HEK293 (cell line): ENCODE measurements around the gene PARD3.
A peak's percentile ranks its signal among the peaks of the same experiment; 100 is the strongest.

Source experiments
- CTCF ChIA-PET: fragments of 350-600 bp; formaldehyde crosslinking; extraction: SDS; loops from one replicate; lab custom pipeline; 2021; ENCODE audit warnings: antibody characterized with exemption; lab: Yijun Ruan, JAX
- POLR2A ChIA-PET: fragments of 300-600 bp; formaldehyde crosslinking; extraction: SDS; loops from one replicate; lab custom pipeline; 2020; ENCODE audit warnings: antibody characterized with exemption, inconsistent platforms; lab: Yijun Ruan, JAX
- H3K27ac ChIP-seq: fragments of 200-500 bp; sonication (Bioruptor generic); 2 replicates; pipeline ENCODE4 v1.5.1; 2014; ENCODE audit warnings: low read depth, low read length, control low read depth, inconsistent platforms; ENCODE audit errors: extremely low read depth
- H3K36me3 ChIP-seq, 2 experiments: fragments of 200-500 bp in 1 of 2; sonication (Bioruptor generic) in 1 of 2; 1 replicate in 1 of 2; 2 replicates in 1 of 2; pipeline ENCODE4 v1.5.1; 2014 to 2017; ENCODE audit warnings: inconsistent platforms in 2 of 2, low read length in 2 of 2; ENCODE audit not compliant: control insufficient read depth in 2 of 2, insufficient read depth in 1 of 2
- H3K4me1 ChIP-seq: fragments of 200-500 bp; sonication (Bioruptor generic); 2 replicates; pipeline ENCODE4 v1.5.1; 2014; ENCODE audit warnings: mild to moderate bottlenecking, low read length, inconsistent platforms; ENCODE audit not compliant: control insufficient read depth, insufficient read depth
- H3K4me3 ChIP-seq: 2 replicates; pipeline ENCODE4 v1.5.1; 2011; ENCODE audit warnings: low read depth, mild to moderate bottlenecking, control low read depth, low read length, moderate library complexity
- H3K9me3 ChIP-seq: fragments of 200-500 bp; sonication (Bioruptor generic); 2 replicates; pipeline ENCODE4 v1.5.1; 2014; ENCODE audit warnings: low read depth, low read length, inconsistent platforms; ENCODE audit not compliant: control insufficient read depth, insufficient read depth
- KLF1 ChIP-seq: fragments of 450-650 bp; formaldehyde crosslinking; IDR thresholded peaks from 2 replicates; pipeline ENCODE4 v1.5.1; 2016; ENCODE audit warnings: missing biosample characterization, missing genetic modification characterization
- SCRT1 ChIP-seq: fragments of 450-650 bp; formaldehyde crosslinking; IDR thresholded peaks from 2 replicates; pipeline ENCODE4 v1.5.1; 2016; ENCODE audit warnings: missing biosample characterization, missing genetic modification characterization, borderline replicate concordance
- WT1 ChIP-seq: fragments of 450-650 bp; formaldehyde crosslinking; IDR thresholded peaks from 2 replicates; pipeline ENCODE4 v1.5.1; 2016; ENCODE audit warnings: missing biosample characterization, missing genetic modification characterization
- YY1 ChIP-seq: fragments of 450-650 bp; formaldehyde crosslinking; IDR thresholded peaks from 2 replicates; pipeline ENCODE4 v1.5.1; 2018; ENCODE audit warnings: missing biosample characterization, missing genetic modification characterization
- ZFHX2 ChIP-seq: fragments of 450-650 bp; formaldehyde crosslinking; conservative IDR thresholded peaks from 2 replicates; pipeline ENCODE4 v1.5.1; 2016; ENCODE audit warnings: missing biosample characterization, missing genetic modification characterization
- ZIC2 ChIP-seq: fragments of 450-650 bp; formaldehyde crosslinking; IDR thresholded peaks from 2 replicates; pipeline ENCODE4 v1.5.1; 2016; ENCODE audit warnings: missing biosample characterization, missing genetic modification characterization
- ZNF133 ChIP-seq: fragments of 450-650 bp; formaldehyde crosslinking; IDR thresholded peaks from 2 replicates; pipeline ENCODE4 v1.5.1; 2016; ENCODE audit warnings: missing biosample characterization, missing genetic modification characterization
- ZNF211 ChIP-seq: fragments of 450-650 bp; formaldehyde crosslinking; IDR thresholded peaks from 2 replicates; pipeline ENCODE4 v1.5.1; 2016; ENCODE audit warnings: low read depth, missing biosample characterization, missing genetic modification characterization
- ZNF26 ChIP-seq: fragments of 450-650 bp; formaldehyde crosslinking; IDR thresholded peaks from 2 replicates; pipeline ENCODE4 v1.5.1; 2016; ENCODE audit warnings: missing biosample characterization, missing genetic modification characterization
- ZNF394 ChIP-seq: fragments of 450-650 bp; formaldehyde crosslinking; IDR thresholded peaks from 2 replicates; pipeline ENCODE4 v1.5.1; 2016; ENCODE audit warnings: missing biosample characterization, missing genetic modification characterization, mild to moderate bottlenecking, moderate library complexity, borderline replicate concordance
- ZNF426 ChIP-seq: fragments of 450-650 bp; formaldehyde crosslinking; IDR thresholded peaks from 2 replicates; pipeline ENCODE4 v1.5.1; 2017; ENCODE audit warnings: missing biosample characterization, missing genetic modification characterization, mild to moderate bottlenecking, inconsistent platforms, moderate library complexity
- ZNF449 ChIP-seq: fragments of 450-650 bp; formaldehyde crosslinking; IDR thresholded peaks from 2 replicates; pipeline ENCODE4 v1.5.1; 2017; ENCODE audit warnings: missing biosample characterization, mild to moderate bottlenecking, missing genetic modification characterization, moderate library complexity
- ZNF473 ChIP-seq: fragments of 450-650 bp; formaldehyde crosslinking; IDR thresholded peaks from 2 replicates; pipeline ENCODE4 v1.5.1; 2017; ENCODE audit warnings: missing biosample characterization, missing genetic modification characterization
- ZNF560 ChIP-seq: fragments of 450-650 bp; formaldehyde crosslinking; IDR thresholded peaks from 2 replicates; pipeline ENCODE4 v1.5.1; 2017; ENCODE audit warnings: missing biosample characterization, missing genetic modification characterization, borderline replicate concordance
- ZNF561 ChIP-seq: fragments of 450-650 bp; IDR thresholded peaks from 2 replicates; pipeline ENCODE4 v1.5.1; 2018; ENCODE audit warnings: missing biosample characterization, missing genetic modification characterization, borderline replicate concordance
- ZNF580 ChIP-seq: fragments of 450-650 bp; formaldehyde crosslinking; IDR thresholded peaks from 2 replicates; pipeline ENCODE4 v1.5.1; 2016; ENCODE audit warnings: missing biosample characterization, missing genetic modification characterization
- ZNF624 ChIP-seq: fragments of 450-650 bp; formaldehyde crosslinking; IDR thresholded peaks from 2 replicates; pipeline ENCODE4 v1.5.1; 2017; ENCODE audit warnings: missing biosample characterization, missing genetic modification characterization
- ZNF629 ChIP-seq: fragments of 450-650 bp; formaldehyde crosslinking; IDR thresholded peaks from 2 replicates; pipeline ENCODE4 v1.5.1; 2017; ENCODE audit warnings: missing biosample characterization, missing genetic modification characterization
- ZNF660 ChIP-seq: fragments of 450-650 bp; IDR thresholded peaks from 2 replicates; pipeline ENCODE4 v1.5.1; 2018; ENCODE audit warnings: missing biosample characterization, mild to moderate bottlenecking, missing genetic modification characterization
- ZNF707 ChIP-seq: fragments of 450-650 bp; formaldehyde crosslinking; IDR thresholded peaks from 2 replicates; pipeline ENCODE4 v1.5.1; 2016; ENCODE audit warnings: missing biosample characterization, missing genetic modification characterization
- ZNF777 ChIP-seq: fragments of 450-650 bp; formaldehyde crosslinking; IDR thresholded peaks from 2 replicates; pipeline ENCODE4 v1.5.1; 2017; ENCODE audit warnings: missing biosample characterization, missing genetic modification characterization, borderline replicate concordance
- ZSCAN30 ChIP-seq: fragments of 450-650 bp; IDR thresholded peaks from 2 replicates; pipeline ENCODE4 v1.5.1; 2018; ENCODE audit warnings: missing biosample characterization, mild to moderate bottlenecking, missing genetic modification characterization, moderate library complexity
- ZSCAN5A ChIP-seq: fragments of 450-650 bp; formaldehyde crosslinking; IDR thresholded peaks from 2 replicates; pipeline ENCODE4 v1.5.1; 2016; ENCODE audit warnings: missing biosample characterization, missing genetic modification characterization

The PARD3 gene

GRCh38 chr10:34112171-34112782 is 702.8 kb downstream of the PARD3 start:
- Histone ChIP-seq H3K36me3 (peaks cover 0 to 6% of the 10 kb centered on the region in 2 experiments; a peak in 1 of 3 replicates), H3K4me3 (no peak overlapping the region), H3K9me3 (no peaks in the 10 kb centered on the region), H3K4me1 (peaks cover 7% of the 10 kb centered on the region; the same call in 1 of the 2 replicates), H3K27ac (no peak overlapping the region)
- POLR2A ChIA-PET: no interaction called here
- TF ChIP-seq YY1 (no peak), ZNF777 (tag by site-specific recombination) (no peak), ZSCAN5A (no peak), ZNF707 (tag by site-specific recombination) (no peak), ZNF580 (tag by site-specific recombination) (no peak), ZIC2 (tag by site-specific recombination) (no peak), ZSCAN30 (no peak)
- CTCF ChIA-PET: no interaction called here

GRCh38 chr10:34111179-34111578 is 703.9 kb downstream of the PARD3 start:
- 0 out of 2 replicates have a peak, but pooled peaks cover 2% of the 10 kb centered on the region for H3K4me1 ChIP-seq
- no peak for TF ChIP-seq ZNF473 (tag by site-specific recombination)
- no peak for TF ChIP-seq ZNF133 (tag by site-specific recombination)
- no peak for TF ChIP-seq SCRT1
- TF ChIP-seq ZNF561 (tag by site-specific recombination): no peak
- TF ChIP-seq, all 188 proteins: peak for 0
- Histone ChIP-seq H3K27ac (no peak overlapping the region), H3K4me3 (no peak overlapping the region), H3K9me3 (no peaks in the 10 kb centered on the region), H3K36me3 (peaks cover 0 to 6% of the 10 kb centered on the region in 2 experiments; a peak in 1 of 3 replicates)
- POLR2A ChIA-PET: no interaction called here
- CTCF ChIA-PET: interaction anchor here (0.5 to 0.7 kb wide), 3 partner anchors 36 to 62 kb away, joined by 3 to 6 read pairs (median 3); no protein-coding TSS in a partner anchor

GRCh38 chr10:34109952-34110702 is 705.0 kb downstream of the PARD3 start:
- Histone ChIP-seq H3K27ac (no peak overlapping the region), H3K4me3 (no peak overlapping the region), H3K36me3 (peaks cover 0 to 6% of the 10 kb centered on the region in 2 experiments; a peak in 1 of 3 replicates), H3K4me1 (no peaks in the 10 kb centered on the region), H3K9me3 (no peaks in the 10 kb centered on the region)
- CTCF ChIA-PET: interaction anchor here (0.5 to 0.6 kb wide), 2 partner anchors 824 to 874 kb away, joined by 3 to 4 read pairs; no protein-coding TSS in a partner anchor
- POLR2A ChIA-PET: no interaction called here
- TF ChIP-seq ZNF394 (tag by site-specific recombination): no peak
- no peak for TF ChIP-seq ZSCAN5A
- TF ChIP-seq YY1: no peak
- no peak for TF ChIP-seq ZNF211
- TF ChIP-seq ZNF426 (tag by site-specific recombination): no peak
- TF ChIP-seq KLF1 (tag by site-specific recombination): no peak
- TF ChIP-seq WT1 (tag by site-specific recombination): no peak
- peak; percentile 78 for TF ChIP-seq ZNF629 (tag by site-specific recombination)
- no peak for TF ChIP-seq ZNF26
- TF ChIP-seq ZFHX2 (tag by site-specific recombination): peak; percentile 64
- 0 out of 2 replicates have a peak, but pooled peaks have one; percentile 64 for TF ChIP-seq ZNF660
- TF ChIP-seq ZNF624 (tag by site-specific recombination): no peak
- TF ChIP-seq ZNF449 (tag by site-specific recombination): no peak
- no peak for TF ChIP-seq ZNF560
